GM12875 (cell line): ENCODE data around the gene ATAD3C.
"Not testable (repeated sequence)": the region's sequence is repeated elsewhere in the genome, so short reads cannot be mapped to it uniquely, and the experiment has no call there.

Experiments used
- H3K4me3 ChIP-seq: one replicate; pipeline ENCODE4 v1.5.1; 2011; ENCODE audit warnings: low read depth, low read length, control low read depth
- CTCF ChIP-seq: IDR thresholded peaks from 2 replicates; pipeline ENCODE4 v1.5.1; 2011; ENCODE audit warnings: low read depth, mild to moderate bottlenecking, control low read depth, inconsistent platforms, low read length, moderate library complexity, borderline replicate concordance; ENCODE audit not compliant: insufficient read depth

ATAD3C gene

GRCh38 chr1:1479547-1480487 lies 30.3 kb downstream of the ATAD3C start:
- no peak overlapping the region for H3K4me3 ChIP-seq
- TF ChIP-seq CTCF = no peak

- not testable (repeated sequence) for H3K4me3 ChIP-seq
Observed at GRCh38 chr1:1480488-1480867, 31.0 kb downstream of the ATAD3C start.

- H3K4me3 ChIP-seq = not testable (repeated sequence)
Observed at GRCh38 chr1:1481811-1482210, 32.3 kb downstream of the ATAD3C start.

- no peak for TF ChIP-seq CTCF
- H3K4me3 ChIP-seq = no peak overlapping the region
Observed at GRCh38 chr1:1482856-1483255, 33.4 kb downstream of the ATAD3C start.

GRCh38 chr1:1483714-1484113 lies 34.2 kb downstream of the ATAD3C start:
- TF ChIP-seq CTCF = no peak
- no peak overlapping the region for H3K4me3 ChIP-seq

GRCh38 chr1:1484976-1485750 lies 35.7 kb downstream of the ATAD3C start:
- H3K4me3 ChIP-seq = not testable (repeated sequence)

GRCh38 chr1:1485755-1486317 lies 36.3 kb downstream of the ATAD3C start:
- H3K4me3 ChIP-seq = not testable (repeated sequence)

- H3K4me3 ChIP-seq = no peak overlapping the region
- no peak for TF ChIP-seq CTCF
Observed at GRCh38 chr1:1487701-1488100, 38.2 kb downstream of the ATAD3C start.

GRCh38 chr1:1489231-1489630 lies 39.7 kb downstream of the ATAD3C start:
- no peak overlapping the region for H3K4me3 ChIP-seq
- no peak for TF ChIP-seq CTCF
